ENCODE results near the gene LHX3. TPM values are rescaled to one million over a fixed set of nuclear protein-coding genes. Genes with fewer than 3 reads are reported as not detected.

The LHX3 gene
- total RNA-seq, 1 donor from 2014 or later: 0.07 TPM

- Mint-ChIP-seq H3K36me3 (ENCODE audit: low read depth) (no peaks in the 10 kb centered on the region), H3K27ac (ENCODE audit: unreplicated experiment) (no peak overlapping the region), H3K27me3 (ENCODE audit: low read depth) (no peaks in the 10 kb centered on the region), H3K4me1 (peaks cover 4% of the 10 kb centered on the region), H3K9me3 (no peaks in the 10 kb centered on the region), H3K4me3 (no peak overlapping the region)
- DNase-seq (ENCODE audit: low read depth, low spot score): no peak
- TF ChIP-seq CTCF (conservative IDR thresholded peaks at IDR 0.05): no peak
Observed at GRCh38 chr9:136250676-136251075, 45.7 kb upstream of the LHX3 start.

- H3K27ac Mint-ChIP-seq (ENCODE audit: unreplicated experiment): no peak overlapping the region
- no peaks in the 10 kb centered on the region for H3K27me3 Mint-ChIP-seq (ENCODE audit: low read depth)
- H3K9me3 Mint-ChIP-seq: no peaks in the 10 kb centered on the region
- no peak for TF ChIP-seq CTCF (conservative IDR thresholded peaks at IDR 0.05)
- peaks cover 5% of the 10 kb centered on the region for H3K4me1 Mint-ChIP-seq
- H3K36me3 Mint-ChIP-seq (ENCODE audit: low read depth): no peaks in the 10 kb centered on the region
- peak overlapping the region; percentile 10 for H3K4me3 Mint-ChIP-seq
- no peak for DNase-seq (ENCODE audit: low read depth, low spot score)
Observed at GRCh38 chr9:136249877-136250559, 45.1 kb upstream of the LHX3 start.

- no peak overlapping the region for H3K27ac Mint-ChIP-seq (ENCODE audit: unreplicated experiment)
Observed at GRCh38 chr9:136248951-136249876, 44.3 kb upstream of the LHX3 start.

GRCh38 chr9:136247947-136248637 is 43.2 kb upstream of the LHX3 start:
- H3K27me3 Mint-ChIP-seq (ENCODE audit: low read depth): no peaks in the 10 kb centered on the region
- no peak for DNase-seq (ENCODE audit: low read depth, low spot score)
- TF ChIP-seq CTCF (conservative IDR thresholded peaks at IDR 0.05): no peak
- H3K4me1 Mint-ChIP-seq: peaks cover 25% of the 10 kb centered on the region
- no peaks in the 10 kb centered on the region for H3K36me3 Mint-ChIP-seq (ENCODE audit: low read depth)
- H3K27ac Mint-ChIP-seq (ENCODE audit: unreplicated experiment): no peak overlapping the region
- H3K9me3 Mint-ChIP-seq: no peaks in the 10 kb centered on the region
- H3K4me3 Mint-ChIP-seq: peak overlapping the region; percentile 55

More at GRCh38 chr9:136248951-136249876, 44.3 kb upstream of the LHX3 start:
- Mint-ChIP-seq H3K9me3 (no peaks in the 10 kb centered on the region), H3K4me3 (peak overlapping the region; percentile 10), H3K36me3 (ENCODE audit: low read depth) (no peaks in the 10 kb centered on the region), H3K4me1 (peaks cover 14% of the 10 kb centered on the region), H3K27me3 (ENCODE audit: low read depth) (no peaks in the 10 kb centered on the region)
- no peak for DNase-seq (ENCODE audit: low read depth, low spot score)
- no peak for TF ChIP-seq CTCF (conservative IDR thresholded peaks at IDR 0.05)

- H3K4me1 Mint-ChIP-seq: peaks cover 29% of the 10 kb centered on the region
- no peaks in the 10 kb centered on the region for H3K36me3 Mint-ChIP-seq (ENCODE audit: low read depth)
- H3K4me3 Mint-ChIP-seq: peak overlapping the region; percentile 36
- no peak overlapping the region for H3K27ac Mint-ChIP-seq (ENCODE audit: unreplicated experiment)
- TF ChIP-seq CTCF (conservative IDR thresholded peaks at IDR 0.05): no peak
- no peak for DNase-seq (ENCODE audit: low read depth, low spot score)
- H3K9me3 Mint-ChIP-seq: no peaks in the 10 kb centered on the region
- no peaks in the 10 kb centered on the region for H3K27me3 Mint-ChIP-seq (ENCODE audit: low read depth)
Observed at GRCh38 chr9:136247551-136247916, 42.6 kb upstream of the LHX3 start.
